ENCODE data around the gene HEG1. TPM values are rescaled to one million over a fixed set of nuclear protein-coding genes. Genes with fewer than 3 reads are reported as not detected.

HEG1 gene
- total and polyA plus RNA-seq, 2 of the 8 experiments (the other 6 are each of a cell fraction or from before 2014, with no cell fraction given): 5.3 to 9.7 TPM

DNA sequence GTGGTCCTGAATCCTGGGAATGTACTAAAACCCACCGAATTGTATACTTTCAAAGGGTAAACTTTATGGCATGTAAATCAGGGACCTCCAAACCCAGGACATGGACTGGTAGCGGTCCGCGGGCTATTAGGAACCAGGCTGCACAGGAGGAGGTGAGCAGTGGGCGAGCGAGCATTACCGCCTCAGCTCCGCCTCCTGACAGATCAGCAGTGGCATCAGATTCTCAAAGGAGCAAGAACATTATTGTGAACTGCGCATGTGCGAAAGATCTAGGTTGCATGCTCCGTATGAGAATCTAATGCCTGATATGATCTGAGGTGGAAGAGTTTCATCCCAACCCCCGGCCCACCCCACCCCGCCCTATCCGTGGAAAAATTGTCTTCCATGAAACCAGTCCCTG, 22.2 kb downstream of the HEG1 start:
- Histone ChIP-seq H3K79me2 (ENCODE audit: control insufficient read depth in 1 of 2, insufficient read depth in 2 of 2, low read length in 2 of 2) (peaks cover 0 to 7% of the 10 kb centered on the region in 2 experiments; a peak in 2 of 4 replicates), H3K4me3 (ENCODE audit: extremely low read depth in 1 of 4, insufficient read depth in 2 of 4, low read depth in 3 of 4, low read length in 4 of 4) (no peak overlapping the region), H3K9me3 (ENCODE audit: insufficient read depth in 2 of 2, low read depth in 1 of 2, low read length in 1 of 2) (0 out of 4 replicates have a peak, but pooled peaks cover 0 to 3% of the 10 kb centered on the region in 2 experiments), H3K79me1 (ENCODE audit: low read depth, low read length) (peaks cover 2% of the 10 kb centered on the region; the same call in 1 of the 2 replicates), H3K23me2 (ENCODE audit: low read depth, low read length) (peaks cover 4% of the 10 kb centered on the region; the same call in 1 of the 2 replicates), H2BK120ac (replicated peaks; ENCODE audit: low read depth, low read length) (no peak overlapping the region), H4K20me1 (replicated peaks in 1 of 2; ENCODE audit: control insufficient read depth in 1 of 2, insufficient read depth in 2 of 2, low read length in 2 of 2) (peaks cover 0 to 2% of the 10 kb centered on the region in 2 experiments), H3K18ac (ENCODE audit: extremely low read depth, low read length) (no peak overlapping the region), H4K91ac (replicated peaks; ENCODE audit: insufficient read length, low read length) (no peak overlapping the region), H2AK5ac (ENCODE audit: low read depth, low read length) (no peak overlapping the region), H2BK12ac (ENCODE audit: low read depth, low read length) (no peak overlapping the region), H3K23ac (ENCODE audit: insufficient read length) (no peak overlapping the region), H2BK5ac (ENCODE audit: low read depth, low read length) (no peak overlapping the region), H3K9ac (replicated peaks in 1 of 4; ENCODE audit: extremely low read depth in 1 of 4, low read depth in 3 of 4, low read length in 3 of 4) (no peak overlapping the region), H3K27ac (ENCODE audit: low read depth, low read length) (no peak overlapping the region), H3K4me1 (replicated peaks in 1 of 4; ENCODE audit: control insufficient read depth in 3 of 4, insufficient read depth in 4 of 4, low read length in 3 of 4) (peaks cover 0 to 6% (median under 1%) of the 10 kb centered on the region in 4 experiments; a peak in 4 of 7 replicates), H4K8ac (ENCODE audit: extremely low read depth, insufficient read depth, low read length) (no peak overlapping the region), H3K27me3 (replicated peaks in 1 of 4; ENCODE audit: control insufficient read depth in 3 of 4, extremely low read depth in 1 of 4, insufficient read depth in 3 of 4, low read length in 3 of 4) (no peaks in the 10 kb centered on the region), H2BK20ac (ENCODE audit: low read length) (no peak overlapping the region), H2AFZ (ENCODE audit: low read length) (no peak overlapping the region), H3K36me3 (ENCODE audit: control insufficient read depth in 2 of 4, insufficient read depth in 4 of 4, low read length in 3 of 4) (peaks cover 0 to 5% (median 2%) of the 10 kb centered on the region in 4 experiments; a peak in 2 of 8 replicates), H4K5ac (ENCODE audit: insufficient read length, low read depth, low read length) (no peak overlapping the region), H3K14ac (ENCODE audit: insufficient read length) (no peak overlapping the region), H2BK15ac (ENCODE audit: low read length) (no peak overlapping the region), H3K4me2 (ENCODE audit: insufficient read depth in 1 of 2, low read depth in 2 of 2, low read length in 2 of 2) (no peak overlapping the region), H3K4ac (replicated peaks; ENCODE audit: insufficient read length, low read depth, low read length) (no peak overlapping the region), H3K56ac (replicated peaks; ENCODE audit: insufficient read length, low read depth, low read length) (no peak overlapping the region)
- POLR2A ChIA-PET (ENCODE audit: partially characterized antibody): no interaction called here
- FAIRE-seq (no peak), DNase-seq (ENCODE audit: low read depth in 1 of 2, low spot score in 2 of 2) (no peak)
- TF ChIP-seq, protein P1, sequence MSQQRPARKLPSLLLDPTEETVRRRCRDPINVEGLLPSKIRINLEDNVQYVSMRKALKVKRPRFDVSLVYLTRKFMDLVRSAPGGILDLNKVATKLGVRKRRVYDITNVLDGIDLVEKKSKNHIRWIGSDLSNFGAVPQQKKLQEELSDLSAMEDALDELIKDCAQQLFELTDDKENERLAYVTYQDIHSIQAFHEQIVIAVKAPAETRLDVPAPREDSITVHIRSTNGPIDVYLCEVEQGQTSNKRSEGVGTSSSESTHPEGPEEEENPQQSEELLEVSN (IDR thresholded peaks at IDR 0.05): no peak
- TF ChIP-seq SP4 (IDR thresholded peaks at IDR 0.05; ENCODE audit: low read length) (no peak), CHD2 (IDR thresholded peaks at IDR 0.05; ENCODE audit: low read length) (no peak), TAF1 (IDR thresholded peaks at IDR 0.05; ENCODE audit: low read depth, low read length) (no peak), RAD21 (IDR thresholded peaks at IDR 0.05 in 1 of 2, conservative IDR thresholded peaks at IDR 0.05 in 1 of 2; ENCODE audit: low read depth in 2 of 2, low read length in 2 of 2) (no peak), SIX5 (IDR thresholded peaks at IDR 0.05; ENCODE audit: low read depth, low read length) (no peak)
- TF ChIP-seq, protein P2, sequence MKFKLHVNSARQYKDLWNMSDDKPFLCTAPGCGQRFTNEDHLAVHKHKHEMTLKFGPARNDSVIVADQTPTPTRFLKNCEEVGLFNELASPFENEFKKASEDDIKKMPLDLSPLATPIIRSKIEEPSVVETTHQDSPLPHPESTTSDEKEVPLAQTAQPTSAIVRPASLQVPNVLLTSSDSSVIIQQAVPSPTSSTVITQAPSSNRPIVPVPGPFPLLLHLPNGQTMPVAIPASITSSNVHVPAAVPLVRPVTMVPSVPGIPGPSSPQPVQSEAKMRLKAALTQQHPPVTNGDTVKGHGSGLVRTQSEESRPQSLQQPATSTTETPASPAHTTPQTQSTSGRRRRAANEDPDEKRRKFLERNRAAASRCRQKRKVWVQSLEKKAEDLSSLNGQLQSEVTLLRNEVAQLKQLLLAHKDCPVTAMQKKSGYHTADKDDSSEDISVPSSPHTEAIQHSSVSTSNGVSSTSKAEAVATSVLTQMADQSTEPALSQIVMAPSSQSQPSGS (IDR thresholded peaks at IDR 0.05; ENCODE audit: low read length): no peak
- TF ChIP-seq, protein P3, sequence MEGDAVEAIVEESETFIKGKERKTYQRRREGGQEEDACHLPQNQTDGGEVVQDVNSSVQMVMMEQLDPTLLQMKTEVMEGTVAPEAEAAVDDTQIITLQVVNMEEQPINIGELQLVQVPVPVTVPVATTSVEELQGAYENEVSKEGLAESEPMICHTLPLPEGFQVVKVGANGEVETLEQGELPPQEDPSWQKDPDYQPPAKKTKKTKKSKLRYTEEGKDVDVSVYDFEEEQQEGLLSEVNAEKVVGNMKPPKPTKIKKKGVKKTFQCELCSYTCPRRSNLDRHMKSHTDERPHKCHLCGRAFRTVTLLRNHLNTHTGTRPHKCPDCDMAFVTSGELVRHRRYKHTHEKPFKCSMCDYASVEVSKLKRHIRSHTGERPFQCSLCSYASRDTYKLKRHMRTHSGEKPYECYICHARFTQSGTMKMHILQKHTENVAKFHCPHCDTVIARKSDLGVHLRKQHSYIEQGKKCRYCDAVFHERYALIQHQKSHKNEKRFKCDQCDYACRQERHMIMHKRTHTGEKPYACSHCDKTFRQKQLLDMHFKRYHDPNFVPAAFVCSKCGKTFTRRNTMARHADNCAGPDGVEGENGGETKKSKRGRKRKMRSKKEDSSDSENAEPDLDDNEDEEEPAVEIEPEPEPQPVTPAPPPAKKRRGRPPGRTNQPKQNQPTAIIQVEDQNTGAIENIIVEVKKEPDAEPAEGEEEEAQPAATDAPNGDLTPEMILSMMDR (IDR thresholded peaks at IDR 0.05; ENCODE audit: control extremely low read depth in 1 of 3, insufficient read depth in 1 of 3, low read depth in 1 of 3, low read length in 3 of 3): no peak
- CTCF ChIA-PET (ENCODE audit: partially characterized antibody): interaction anchor here (1.5 kb wide), 1 partner anchor 11 kb away, joined by 4 read pairs; no protein-coding TSS in a partner anchor
- WGBS, 2 experiments (ENCODE audit: extremely low coverage in 1 of 2, insufficient coverage in 1 of 2, insufficient read length in 1 of 2, insufficient replicate concordance in 2 of 2, low coverage in 1 of 2, low lambda C conversion rate in 2 of 2, missing lambda C conversion rate in 1 of 2): 87% methylated on average over 14 of the region's 14 CpGs; no CpG with 5 or more reads in 1 of the 2 experiments

Data from H1 (cell line).